OCI-LY7 (cell line): ENCODE data around the gene TBC1D13.

ENCODE experiments used
- CTCF ChIP-seq: fragments of 200-600 bp; sonication (generic); conservative IDR thresholded peaks from 2 replicates; pipeline ENCODE4 v1.5.1; 2014; ENCODE audit warnings: mild to moderate bottlenecking, antibody characterized with exemption, low read length, moderate library complexity, mixed read lengths
- EZH2phosphoT487 ChIP-seq: fragments of 200-600 bp; sonication (generic); IDR thresholded peaks from 2 replicates; pipeline ENCODE4 v1.6.1; 2018; ENCODE audit warnings: low read depth, borderline replicate concordance, mild to moderate bottlenecking, mixed run types, antibody characterized with exemption, low read length, moderate library complexity, mixed read lengths

- no peak for TF ChIP-seq CTCF
- no peak for TF ChIP-seq EZH2phosphoT487
Measured at GRCh38 chr9:128823903-128824406, 36.9 kb downstream of the TBC1D13 start.
